K562 (cell line): ENCODE measurements around the gene STUM. TPM values are rescaled to one million over a fixed set of nuclear protein-coding genes. Genes with fewer than 3 reads are reported as not detected.

Experiments used
- FOXK1 ChIP-seq: sonication (generic); formaldehyde crosslinking; IDR thresholded peaks from 2 replicates; pipeline ENCODE4 v1.8.0; 2022; ENCODE audit warnings: missing genetic modification reagents, mild to moderate bottlenecking, borderline replicate concordance
- HDAC1 ChIP-seq, 2 experiments: fragments of 450-650 bp; IDR thresholded peaks; 2 replicates each; pipeline ENCODE4 v1.6.1; 2016 to 2017; ENCODE audit warnings: inconsistent platforms in 1 of 2, mild to moderate bottlenecking in 1 of 2, moderate library complexity in 1 of 2
- MAFK ChIP-seq: IDR thresholded peaks from 2 replicates; pipeline ENCODE4 v1.6.1; 2011; ENCODE audit warnings: low read length, improper control_type of control experiment
- ZNF589 ChIP-seq: fragments of 200-800 bp; sonication (Bioruptor generic); IDR thresholded peaks from 2 replicates; pipeline ENCODE4 v1.6.1; 2016; ENCODE audit warnings: low read depth, missing genetic modification characterization, missing compliant biosample characterization
- polyA plus RNA-seq, 8 experiments: library from polyadenylated mRNA; depleted of rRNA in 4 of 8; stranded (reverse) in 5 of 8; unstranded in 3 of 8; fragments of >200 nt; fragmentation: Nextera tagmentation in 2 of 8; fragmentation: Illumina TruSeq in 1 of 8; extraction: Ambion mirVana in 2 of 8; extraction: Trizol in 1 of 8; gene quantifications; 2 replicates each; pipeline versions ENCODE4 v1.2.1 to v1.2.3, GENCODE V29; 2011 to 2014; ENCODE audit warnings: inconsistent platforms in 1 of 8, missing spikeins in 1 of 8
- total RNA-seq, 7 experiments: library from RNA; depleted of rRNA in 6 of 7; stranded (reverse); fragments of >200 nt in 6 of 7; fragmentation: Illumina TruSeq in 2 of 7; extraction: Trizol in 2 of 7; gene quantifications; 2 replicates each; pipeline versions ENCODE4 v1.2.1 to v1.2.3, GENCODE V29; 2011 to 2021; ENCODE audit warnings: low replicate concordance in 1 of 7
- TF ChIP-seq, protein P1 (sequence below), 2 experiments: fragments of 450-650 bp; formaldehyde crosslinking in 1 of 2; IDR thresholded peaks; 2 replicates each; pipeline versions ENCODE4 v1.4.0 to v1.6.1; 2014 to 2020; ENCODE audit warnings: mild to moderate bottlenecking in 2 of 2, borderline replicate concordance in 1 of 2, low read depth in 1 of 2
- TF ChIP-seq, protein P2 (sequence below): sonication (generic); formaldehyde crosslinking; IDR thresholded peaks from 2 replicates; pipeline ENCODE4 v1.8.1; 2023; ENCODE audit warnings: missing genetic modification reagents, mild to moderate bottlenecking, borderline replicate concordance

STUM gene
- total and polyA plus RNA-seq, 9 of the 15 experiments (the other 6 are each of a cell fraction or from before 2014, with no cell fraction given) = not detected

DNA sequence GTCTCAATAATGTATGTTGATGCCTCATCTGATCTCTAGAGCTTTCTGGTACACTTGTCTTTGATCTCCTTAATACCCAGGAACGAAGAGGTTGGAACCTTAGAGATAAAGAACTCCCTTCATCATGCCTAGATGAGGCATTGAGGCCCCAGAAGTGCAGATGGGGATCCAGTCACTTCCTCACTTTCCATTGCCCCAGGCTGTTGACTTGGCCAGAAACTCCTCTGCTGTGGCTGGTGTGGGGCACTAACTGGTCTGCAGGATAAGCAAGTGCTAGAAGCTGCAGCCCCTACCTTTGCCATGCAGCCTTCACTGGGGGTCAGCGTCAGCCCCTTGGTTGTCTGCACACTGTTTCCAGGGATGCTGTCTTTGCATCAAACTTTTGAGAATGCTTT is 49.9 kb downstream of the STUM start (continued):
- TF ChIP-seq, protein P1, sequence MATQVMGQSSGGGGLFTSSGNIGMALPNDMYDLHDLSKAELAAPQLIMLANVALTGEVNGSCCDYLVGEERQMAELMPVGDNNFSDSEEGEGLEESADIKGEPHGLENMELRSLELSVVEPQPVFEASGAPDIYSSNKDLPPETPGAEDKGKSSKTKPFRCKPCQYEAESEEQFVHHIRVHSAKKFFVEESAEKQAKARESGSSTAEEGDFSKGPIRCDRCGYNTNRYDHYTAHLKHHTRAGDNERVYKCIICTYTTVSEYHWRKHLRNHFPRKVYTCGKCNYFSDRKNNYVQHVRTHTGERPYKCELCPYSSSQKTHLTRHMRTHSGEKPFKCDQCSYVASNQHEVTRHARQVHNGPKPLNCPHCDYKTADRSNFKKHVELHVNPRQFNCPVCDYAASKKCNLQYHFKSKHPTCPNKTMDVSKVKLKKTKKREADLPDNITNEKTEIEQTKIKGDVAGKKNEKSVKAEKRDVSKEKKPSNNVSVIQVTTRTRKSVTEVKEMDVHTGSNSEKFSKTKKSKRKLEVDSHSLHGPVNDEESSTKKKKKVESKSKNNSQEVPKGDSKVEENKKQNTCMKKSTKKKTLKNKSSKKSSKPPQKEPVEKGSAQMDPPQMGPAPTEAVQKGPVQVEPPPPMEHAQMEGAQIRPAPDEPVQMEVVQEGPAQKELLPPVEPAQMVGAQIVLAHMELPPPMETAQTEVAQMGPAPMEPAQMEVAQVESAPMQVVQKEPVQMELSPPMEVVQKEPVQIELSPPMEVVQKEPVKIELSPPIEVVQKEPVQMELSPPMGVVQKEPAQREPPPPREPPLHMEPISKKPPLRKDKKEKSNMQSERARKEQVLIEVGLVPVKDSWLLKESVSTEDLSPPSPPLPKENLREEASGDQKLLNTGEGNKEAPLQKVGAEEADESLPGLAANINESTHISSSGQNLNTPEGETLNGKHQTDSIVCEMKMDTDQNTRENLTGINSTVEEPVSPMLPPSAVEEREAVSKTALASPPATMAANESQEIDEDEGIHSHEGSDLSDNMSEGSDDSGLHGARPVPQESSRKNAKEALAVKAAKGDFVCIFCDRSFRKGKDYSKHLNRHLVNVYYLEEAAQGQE (IDR thresholded peaks at IDR 0.05; ENCODE audit: borderline replicate concordance) = no peak
- TF ChIP-seq, protein P1 (CRISPR knock-in tag; IDR thresholded peaks at IDR 0.05; ENCODE audit: low read depth) = no peak
- TF ChIP-seq ZNF589 = no peak
- TF ChIP-seq, protein P2, sequence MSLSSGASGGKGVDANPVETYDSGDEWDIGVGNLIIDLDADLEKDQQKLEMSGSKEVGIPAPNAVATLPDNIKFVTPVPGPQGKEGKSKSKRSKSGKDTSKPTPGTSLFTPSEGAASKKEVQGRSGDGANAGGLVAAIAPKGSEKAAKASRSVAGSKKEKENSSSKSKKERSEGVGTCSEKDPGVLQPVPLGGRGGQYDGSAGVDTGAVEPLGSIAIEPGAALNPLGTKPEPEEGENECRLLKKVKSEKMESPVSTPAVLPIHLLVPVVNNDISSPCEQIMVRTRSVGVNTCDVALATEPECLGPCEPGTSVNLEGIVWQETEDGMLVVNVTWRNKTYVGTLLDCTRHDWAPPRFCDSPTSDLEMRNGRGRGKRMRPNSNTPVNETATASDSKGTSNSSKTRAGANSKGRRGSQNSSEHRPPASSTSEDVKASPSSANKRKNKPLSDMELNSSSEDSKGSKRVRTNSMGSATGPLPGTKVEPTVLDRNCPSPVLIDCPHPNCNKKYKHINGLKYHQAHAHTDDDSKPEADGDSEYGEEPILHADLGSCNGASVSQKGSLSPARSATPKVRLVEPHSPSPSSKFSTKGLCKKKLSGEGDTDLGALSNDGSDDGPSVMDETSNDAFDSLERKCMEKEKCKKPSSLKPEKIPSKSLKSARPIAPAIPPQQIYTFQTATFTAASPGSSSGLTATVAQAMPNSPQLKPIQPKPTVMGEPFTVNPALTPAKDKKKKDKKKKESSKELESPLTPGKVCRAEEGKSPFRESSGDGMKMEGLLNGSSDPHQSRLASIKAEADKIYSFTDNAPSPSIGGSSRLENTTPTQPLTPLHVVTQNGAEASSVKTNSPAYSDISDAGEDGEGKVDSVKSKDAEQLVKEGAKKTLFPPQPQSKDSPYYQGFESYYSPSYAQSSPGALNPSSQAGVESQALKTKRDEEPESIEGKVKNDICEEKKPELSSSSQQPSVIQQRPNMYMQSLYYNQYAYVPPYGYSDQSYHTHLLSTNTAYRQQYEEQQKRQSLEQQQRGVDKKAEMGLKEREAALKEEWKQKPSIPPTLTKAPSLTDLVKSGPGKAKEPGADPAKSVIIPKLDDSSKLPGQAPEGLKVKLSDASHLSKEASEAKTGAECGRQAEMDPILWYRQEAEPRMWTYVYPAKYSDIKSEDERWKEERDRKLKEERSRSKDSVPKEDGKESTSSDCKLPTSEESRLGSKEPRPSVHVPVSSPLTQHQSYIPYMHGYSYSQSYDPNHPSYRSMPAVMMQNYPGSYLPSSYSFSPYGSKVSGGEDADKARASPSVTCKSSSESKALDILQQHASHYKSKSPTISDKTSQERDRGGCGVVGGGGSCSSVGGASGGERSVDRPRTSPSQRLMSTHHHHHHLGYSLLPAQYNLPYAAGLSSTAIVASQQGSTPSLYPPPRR (CRISPR knock-in tag) = no peak
- TF ChIP-seq HDAC1 (IDR thresholded peaks at IDR 0.05) = no peak
- no peak for TF ChIP-seq MAFK
- no peak for TF ChIP-seq FOXK1 (CRISPR knock-in tag)
